NCI-H748 (cell line): ENCODE results near the gene SH3RF1.

Experiments used
- DNase-seq: peaks from one replicate; lab custom pipeline; 2025; ENCODE audit not compliant: unreplicated experiment; lab: John Stamatoyannopoulos, UW

The SH3RF1 gene

DNA sequence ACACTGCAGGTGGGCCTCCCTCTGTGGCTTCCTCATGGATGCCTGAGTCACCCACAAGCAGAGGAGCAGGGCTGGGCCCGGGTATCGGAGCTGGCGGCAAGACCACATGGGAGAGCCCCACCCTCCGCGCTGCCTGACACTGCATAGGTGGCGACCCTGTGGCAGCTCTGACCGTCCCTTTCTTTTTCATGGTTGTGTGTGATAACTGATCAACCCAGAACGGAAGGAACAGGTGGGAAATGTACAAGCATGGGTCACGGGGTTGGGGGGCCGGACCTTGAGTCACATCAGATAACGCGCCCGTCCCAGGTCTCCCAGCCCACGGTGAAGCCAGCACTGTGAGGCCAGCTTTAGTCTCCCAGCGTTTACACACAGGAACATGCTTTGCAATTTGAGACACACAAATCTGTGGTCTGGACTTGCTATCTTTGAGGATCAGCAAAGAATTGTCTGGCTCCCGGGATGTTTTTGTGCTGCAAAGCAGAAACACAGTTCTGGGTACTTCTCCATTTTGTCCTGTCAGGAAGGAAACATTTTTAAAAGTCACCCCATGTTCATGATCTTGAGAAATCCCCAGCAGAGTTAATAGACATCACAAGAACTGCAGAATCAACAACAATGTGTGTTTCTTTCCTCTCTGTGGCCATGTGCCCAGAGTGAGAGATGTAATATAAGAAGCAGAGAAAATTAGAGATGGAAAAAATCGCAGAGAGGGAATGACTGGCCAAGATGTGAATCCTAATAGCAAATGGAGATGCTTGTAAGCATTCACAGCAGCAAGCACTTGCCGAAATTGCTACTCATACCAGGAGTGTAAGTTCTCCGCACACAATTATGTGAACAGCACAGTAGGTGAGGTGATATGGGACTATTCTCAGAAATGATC lies 190.6 kb downstream of the SH3RF1 start:
- no peak for DNase-seq

DNA sequence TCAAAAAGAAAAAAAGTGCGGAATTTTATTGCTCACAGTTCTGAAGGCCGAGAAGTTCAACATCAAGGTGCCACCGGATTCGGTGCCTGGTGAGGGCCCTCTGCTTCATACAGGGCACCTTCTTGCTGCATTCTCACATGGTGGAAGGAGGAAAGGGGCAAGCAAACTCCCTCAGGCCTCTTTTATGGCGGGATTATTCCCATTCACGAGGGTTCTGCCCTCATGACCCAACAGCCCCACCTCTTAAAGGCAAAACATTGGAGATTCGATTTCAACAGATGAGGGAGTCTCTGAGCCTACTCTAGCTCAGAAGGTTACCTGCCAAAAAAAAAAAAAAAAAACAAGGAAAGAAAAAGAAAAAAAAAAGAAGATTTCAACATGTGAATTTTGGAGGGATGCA lies 196.6 kb downstream of the SH3RF1 start:
- DNase-seq: no peak

DNA sequence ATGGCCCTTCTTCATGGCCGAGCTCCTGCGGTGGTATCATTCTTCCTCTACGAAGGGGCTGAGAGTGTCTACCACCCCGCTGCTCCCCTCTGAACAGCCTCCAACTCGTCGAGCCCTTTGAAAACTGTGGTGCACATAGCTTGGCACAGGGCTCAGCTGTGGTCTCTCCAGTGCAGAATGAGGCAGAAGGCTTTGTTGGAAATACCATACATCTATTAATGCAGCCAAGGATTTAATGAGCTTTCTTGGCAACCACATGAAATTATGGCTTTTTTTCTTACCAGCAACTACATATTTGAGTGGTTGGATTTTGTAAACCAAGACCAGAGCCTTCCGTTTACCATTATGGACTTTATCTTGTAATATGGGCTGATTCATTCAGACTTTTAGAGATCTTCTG lies 199.0 kb downstream of the SH3RF1 start:
- no peak for DNase-seq

DNA sequence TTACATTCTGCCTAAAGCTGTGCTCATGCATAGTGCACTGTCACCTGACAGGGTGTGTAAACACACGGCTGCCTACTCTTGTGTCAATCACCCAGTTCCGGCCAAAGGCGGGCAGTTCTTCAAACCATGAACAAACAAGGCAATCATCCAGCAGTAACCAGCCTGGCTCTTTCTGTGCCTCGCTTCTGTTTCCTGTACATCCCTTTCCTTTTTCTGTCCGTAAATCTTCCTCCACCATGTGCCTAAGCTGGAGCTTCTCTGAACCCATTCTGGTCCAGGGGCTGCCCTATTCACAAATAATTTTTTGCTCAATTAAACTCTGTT lies 199.9 kb downstream of the SH3RF1 start:
- peak; percentile 89 for DNase-seq

DNA sequence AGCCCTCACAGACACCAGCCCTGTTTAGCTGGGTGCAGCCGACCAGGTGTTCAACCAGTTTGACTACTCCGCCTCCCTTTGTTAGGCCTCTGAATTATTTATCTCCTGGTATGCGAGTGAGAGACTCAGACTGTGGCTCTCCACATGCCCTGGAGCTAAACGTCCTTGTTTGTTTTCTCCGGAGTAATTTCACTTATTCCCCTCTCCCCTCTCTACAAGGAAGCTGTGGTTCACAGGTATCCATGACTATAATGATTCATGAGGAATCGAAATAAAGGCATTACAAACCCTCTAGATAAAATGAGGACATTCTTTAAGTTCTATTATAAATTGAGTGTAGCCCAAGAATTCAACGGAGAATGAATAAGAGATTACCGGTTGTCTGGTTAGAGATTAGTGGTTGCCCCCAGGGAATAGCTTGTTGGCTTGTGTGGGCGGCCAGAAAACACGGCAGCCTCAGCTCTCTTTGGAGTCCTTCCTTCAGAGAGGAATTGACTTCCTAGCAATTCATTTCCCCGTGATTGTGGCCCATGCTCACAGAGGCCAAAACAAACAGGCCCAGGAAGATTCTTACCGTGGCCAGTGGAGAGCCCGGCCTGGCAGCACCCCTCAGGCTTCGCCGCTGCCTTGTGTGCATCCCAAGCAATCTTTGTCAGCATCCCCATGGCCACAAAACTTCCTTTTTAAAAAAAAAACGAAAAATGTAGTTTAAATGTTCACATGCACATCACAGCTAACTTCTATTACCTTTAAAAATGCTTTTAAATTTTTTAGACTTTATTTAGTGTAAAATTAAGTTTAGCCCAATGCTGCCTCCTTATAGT lies 200.5 kb downstream of the SH3RF1 start:
- DNase-seq: peak; percentile 93

DNA sequence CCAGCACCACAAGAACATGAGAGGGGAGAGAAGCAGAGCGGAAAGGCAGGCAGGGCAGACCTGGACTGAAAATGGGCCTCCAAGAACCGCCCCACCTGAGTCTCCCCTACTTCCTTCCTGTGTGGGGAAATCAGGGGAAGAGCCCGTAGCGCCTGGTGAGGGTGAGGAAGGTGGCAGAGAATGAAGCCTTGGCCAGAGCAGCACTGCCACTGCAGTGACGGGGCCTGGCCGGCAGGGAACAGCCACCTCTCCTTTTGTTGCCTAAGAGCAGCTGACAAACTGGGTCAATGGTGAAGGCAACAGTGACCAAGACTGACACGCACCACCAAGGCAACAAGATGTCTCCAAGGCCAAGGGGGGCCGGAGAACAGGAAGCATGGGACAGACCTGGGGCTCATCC lies 202.3 kb downstream of the SH3RF1 start:
- DNase-seq: no peak

DNA sequence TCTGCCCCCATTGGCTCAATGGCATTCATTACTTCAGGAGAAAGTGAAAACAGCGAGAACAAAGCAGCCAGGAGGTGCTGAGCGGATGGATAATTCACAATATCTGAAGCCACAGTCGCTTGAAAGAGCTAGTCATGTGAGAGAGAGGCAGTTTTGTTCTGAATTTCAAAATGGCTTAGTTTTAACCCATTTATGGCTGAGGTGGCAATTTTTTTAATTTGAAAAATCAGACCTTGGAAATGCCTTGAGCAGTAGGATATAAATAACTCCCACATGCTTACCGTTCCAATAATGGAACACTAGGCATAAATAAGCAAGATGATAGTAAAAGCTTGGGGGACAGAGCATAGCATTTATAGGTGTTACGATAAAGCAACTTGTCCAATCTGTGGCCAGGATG lies 203.8 kb downstream of the SH3RF1 start:
- DNase-seq: no peak

DNA sequence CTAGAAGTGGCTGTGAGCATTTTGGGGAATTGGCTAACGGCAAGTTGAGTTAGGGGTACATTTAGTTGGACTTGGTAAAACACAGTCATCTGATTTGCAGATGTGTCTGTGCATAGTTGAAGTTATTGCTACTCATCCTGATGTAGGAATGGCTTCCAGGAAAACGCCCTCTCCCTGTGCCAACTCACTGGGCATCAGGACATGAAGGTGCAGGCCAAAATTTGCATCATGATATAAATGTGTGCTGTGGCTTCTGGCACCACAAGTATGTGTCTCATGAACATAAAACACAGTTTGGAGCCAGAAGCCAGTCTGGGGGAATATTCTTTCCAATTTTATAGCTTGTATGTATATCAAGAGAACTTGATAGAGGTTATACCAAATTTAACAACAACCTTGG lies 206.5 kb downstream of the SH3RF1 start:
- no peak for DNase-seq

DNA sequence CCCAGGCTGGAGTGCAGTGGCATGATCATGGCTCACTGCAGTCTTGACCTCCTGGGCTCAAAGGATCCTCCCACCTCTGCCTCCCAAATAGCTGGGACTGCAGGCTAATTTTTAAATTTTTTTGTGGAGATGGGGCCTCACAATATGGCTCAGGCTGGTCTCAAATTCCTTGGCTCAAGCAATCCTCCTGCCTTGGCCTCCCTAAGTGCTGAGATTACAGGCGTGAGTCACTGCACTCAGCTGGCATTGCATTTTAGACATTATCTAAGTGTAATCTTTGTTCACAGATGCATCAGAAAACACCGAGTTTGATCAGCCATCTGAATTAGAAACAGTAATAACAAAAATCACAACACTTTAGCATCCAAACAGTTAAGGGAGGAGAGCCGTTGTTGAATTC lies 207.3 kb downstream of the SH3RF1 start:
- no peak for DNase-seq

DNA sequence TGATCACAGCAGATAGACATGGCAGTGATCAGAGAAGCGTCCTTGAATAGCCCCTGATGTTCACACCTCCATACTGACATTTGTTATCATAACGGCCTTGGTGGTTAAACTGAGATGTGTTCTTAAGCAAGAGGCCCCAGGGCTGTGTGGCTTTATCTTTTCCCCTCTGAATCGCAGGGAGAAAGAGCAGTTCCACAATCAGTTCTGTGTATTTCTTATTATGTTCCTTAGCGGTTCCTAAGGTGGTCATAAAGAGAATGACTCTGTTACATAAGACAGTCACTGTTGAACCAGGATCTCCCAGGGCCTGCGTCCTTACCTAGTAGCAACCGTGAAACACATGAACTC lies 207.9 kb downstream of the SH3RF1 start:
- no peak for DNase-seq

DNA sequence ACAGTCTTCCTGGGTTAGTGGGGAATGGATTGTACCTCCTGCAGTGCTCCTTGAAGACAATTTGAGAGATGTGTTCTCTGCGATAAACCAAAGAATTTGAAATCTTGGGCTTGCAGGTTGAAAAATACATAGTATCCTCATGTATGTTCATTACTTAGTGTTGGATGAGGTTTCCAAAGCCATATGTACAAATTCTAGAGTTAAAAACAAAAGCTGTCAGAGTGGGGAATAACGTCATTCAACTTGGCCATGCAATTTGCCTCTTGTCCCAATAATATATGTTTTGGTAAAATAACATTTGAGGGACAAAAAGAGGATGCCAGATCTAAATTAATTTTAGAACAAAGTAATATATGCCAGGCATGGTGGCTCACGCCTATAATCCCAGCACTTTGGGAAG lies 209.4 kb downstream of the SH3RF1 start:
- DNase-seq: no peak

DNA sequence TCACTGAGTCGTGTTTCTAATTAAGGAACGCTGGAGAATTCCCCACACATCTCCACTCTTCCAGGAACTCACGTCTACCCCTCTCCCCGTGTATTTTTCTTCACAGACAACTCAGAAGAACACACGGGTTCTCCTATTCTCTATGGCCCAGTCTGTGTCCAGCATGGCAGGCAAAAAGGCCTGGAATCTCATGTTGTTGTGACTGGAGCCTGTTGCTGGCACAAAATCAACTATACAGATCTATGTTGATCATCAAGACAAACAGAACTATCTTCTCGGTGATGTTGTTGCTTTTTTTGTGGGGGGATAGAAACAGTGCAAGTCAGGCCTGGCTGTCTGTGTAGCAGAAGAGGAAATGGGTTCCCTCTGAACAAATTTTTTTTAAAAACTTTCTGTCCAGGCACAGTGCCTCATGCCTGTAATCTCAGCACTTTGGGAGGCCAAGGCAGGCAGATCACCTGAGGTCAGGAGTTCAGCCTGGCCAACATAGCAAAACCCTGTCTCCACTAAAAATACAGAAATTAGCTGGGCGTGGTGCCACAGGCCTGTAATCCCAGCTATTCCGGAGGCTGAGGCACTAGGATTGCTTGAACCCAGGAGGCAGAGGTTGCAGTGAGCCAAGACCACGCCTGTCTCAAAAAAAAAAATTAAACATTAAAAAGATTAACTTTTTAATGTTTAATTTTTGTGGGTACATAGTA lies 210.2 kb downstream of the SH3RF1 start:
- no peak for DNase-seq

DNA sequence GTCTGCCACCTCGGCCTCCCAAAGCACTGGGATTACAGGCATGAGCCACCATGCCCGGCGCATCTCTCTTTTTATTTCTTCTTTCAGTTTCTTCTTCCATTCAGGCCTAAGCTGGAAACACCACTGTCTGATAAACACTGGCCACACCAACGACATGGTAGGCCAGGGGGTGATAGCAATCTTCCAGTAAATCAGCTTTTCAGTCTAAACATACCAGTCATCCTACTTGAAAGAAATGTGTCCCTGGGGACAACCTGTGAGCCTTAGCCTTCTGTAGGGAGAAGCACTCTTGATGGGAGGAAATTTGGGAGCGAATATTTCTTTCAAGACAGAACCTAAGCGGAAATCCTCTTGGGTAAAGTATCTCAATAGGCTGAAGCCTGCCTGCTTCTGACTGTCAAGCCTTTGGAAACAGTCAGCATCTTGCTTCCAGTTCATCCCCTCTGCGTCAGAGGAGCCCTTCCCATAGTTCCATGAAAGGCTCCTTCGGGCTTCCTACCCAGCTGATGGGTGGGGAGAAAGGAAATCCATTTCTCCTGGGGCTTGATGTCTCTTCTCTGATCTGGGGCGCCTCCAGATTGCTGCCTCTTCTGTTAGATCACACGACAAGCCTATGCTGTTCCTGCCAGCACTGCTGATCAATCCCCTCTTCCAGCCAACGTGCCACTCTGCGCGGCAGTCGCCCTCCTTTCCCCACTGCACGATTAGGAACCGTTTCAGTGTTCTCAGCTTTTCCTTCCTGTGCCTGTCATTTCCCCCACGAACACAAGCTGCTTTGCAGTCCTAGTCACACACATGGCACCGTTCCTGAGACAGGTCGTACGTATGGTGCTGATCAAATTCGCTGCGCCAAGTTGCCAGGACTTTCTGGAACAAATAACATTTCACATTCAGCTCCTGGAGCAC lies 211.2 kb downstream of the SH3RF1 start:
- DNase-seq: no peak

DNA sequence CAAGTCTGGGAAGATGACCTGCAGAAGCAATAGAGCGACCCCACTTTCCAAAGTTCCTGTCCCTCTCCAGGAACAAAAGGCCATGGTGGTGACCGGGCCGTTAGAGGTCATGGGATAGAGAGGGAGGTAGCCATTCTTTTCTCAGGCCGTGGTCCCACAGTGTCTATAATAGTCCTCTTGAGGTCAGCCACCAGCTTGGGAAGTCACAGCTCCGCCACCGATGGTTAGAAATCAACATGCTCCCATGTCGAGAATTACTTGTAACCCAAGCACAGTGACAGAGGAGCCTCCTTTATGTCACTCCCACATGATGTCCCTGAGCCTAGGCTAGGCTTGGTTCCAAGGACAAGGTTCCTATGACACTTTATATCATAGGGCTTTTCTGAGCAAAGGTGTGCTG lies 212.4 kb downstream of the SH3RF1 start:
- no peak for DNase-seq

DNA sequence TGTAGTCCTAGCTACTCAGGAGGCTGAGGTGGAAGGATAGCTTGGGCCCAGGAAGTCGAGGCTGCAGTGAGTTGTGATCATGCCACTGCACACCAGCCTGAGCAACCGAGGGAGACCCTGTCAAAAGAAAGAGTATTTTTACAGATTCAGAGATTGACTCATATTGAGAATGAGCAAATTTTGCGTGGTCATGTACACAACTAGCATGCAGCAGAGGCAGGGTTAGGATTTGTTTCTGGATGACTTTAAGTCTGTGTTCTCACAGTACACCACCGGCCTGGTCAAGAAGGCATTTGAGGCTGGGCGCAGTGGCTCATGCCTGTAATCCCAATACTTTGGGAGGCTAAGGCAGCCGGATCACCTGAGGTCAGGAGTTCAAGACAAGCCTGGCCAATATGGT lies 215.9 kb downstream of the SH3RF1 start:
- no peak for DNase-seq

DNA sequence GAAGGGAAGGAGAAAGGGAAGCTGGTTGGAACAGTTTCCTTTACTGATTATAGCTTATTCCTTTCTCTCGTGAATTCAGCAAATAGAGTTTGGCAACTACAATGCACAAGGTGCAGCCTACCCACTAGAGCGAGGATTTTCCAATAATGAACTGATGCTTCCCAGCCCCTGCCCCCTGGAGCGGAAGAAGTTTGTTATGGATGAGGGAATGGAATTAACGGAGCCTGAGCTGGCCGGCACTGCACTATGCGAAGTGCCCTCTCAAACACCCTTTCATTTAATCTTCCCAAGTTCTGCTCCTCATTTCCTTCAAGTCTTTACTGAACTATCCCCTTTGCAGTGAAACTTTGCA lies 218.2 kb downstream of the SH3RF1 start:
- DNase-seq: no peak

DNA sequence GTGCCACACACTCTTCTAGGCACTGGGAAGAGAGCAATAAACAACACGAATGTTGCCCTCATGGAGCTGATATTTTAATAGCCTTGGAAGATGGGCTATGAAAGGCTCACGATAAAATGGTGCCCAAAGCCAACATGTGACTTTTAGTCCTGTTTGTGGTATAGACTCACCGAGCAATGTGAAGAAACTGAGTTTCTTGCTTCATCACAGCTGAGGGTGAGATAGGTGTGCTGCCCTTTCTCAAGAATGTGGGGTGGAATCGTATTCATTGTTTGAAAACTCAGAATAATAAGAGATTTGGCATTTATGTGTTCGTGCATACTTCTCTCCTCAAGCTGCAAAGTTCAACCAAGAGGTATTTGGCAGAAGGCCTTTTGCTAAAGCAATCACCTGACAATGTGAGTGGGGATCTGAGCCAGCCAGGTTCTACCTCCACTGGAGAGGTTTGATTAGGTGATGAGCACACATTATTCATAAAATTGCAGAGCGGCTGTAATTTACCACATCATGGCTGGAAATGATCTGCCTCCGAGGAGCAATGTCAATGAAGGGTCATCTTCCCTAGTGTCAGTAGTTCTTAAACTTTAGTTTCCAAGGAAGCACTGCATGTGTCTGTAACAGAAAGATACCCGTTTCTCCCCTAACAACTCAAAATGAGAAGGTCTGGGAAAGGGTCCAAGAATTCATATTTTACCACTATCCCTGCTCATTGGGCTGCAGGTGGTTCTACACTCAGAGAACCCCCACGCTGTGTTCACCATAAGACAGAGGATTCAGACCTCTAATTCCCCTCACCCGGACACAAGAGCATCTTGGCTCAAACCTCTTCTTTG lies 218.8 kb downstream of the SH3RF1 start:
- no peak for DNase-seq

DNA sequence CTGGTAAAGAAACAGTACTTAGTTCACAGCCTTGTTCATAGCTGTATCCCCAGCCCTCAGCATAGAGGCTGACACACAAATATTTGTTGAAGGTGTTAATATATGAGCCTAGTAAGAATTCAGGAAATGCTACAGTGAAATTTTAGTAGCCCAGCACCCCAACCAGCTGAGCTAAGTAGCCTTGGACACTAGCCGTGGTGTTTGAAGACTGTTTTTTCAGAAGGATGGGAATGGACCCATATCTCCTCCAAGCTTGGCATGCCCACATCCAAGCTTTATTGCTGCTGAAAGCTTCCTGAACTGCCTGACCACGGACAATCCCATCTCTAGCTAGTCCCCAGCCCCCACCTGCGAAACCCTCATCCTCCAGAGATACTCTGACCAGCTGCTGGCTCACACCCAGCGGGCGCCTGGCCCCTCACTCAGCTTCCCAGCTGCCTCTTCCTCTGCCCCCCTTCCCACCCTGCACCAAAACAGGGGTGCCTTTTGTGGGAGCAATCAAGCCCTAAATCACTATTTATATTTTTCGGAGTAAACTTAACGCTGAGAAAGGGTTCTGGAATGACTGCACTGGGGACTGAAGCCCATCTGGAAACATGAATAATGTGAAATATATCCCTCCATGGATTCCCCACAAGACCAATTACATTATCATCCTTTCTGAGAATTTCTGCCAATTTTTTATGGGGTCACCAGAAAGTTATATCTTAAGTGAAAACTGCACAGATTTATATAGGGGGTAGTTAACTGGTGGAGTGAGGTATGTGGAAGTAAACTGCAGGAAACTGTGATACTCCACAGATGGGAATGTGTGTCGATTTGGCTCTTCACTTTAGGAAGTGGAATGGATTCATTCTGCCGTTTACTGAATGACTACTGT lies 219.6 kb downstream of the SH3RF1 start:
- DNase-seq: no peak

DNA sequence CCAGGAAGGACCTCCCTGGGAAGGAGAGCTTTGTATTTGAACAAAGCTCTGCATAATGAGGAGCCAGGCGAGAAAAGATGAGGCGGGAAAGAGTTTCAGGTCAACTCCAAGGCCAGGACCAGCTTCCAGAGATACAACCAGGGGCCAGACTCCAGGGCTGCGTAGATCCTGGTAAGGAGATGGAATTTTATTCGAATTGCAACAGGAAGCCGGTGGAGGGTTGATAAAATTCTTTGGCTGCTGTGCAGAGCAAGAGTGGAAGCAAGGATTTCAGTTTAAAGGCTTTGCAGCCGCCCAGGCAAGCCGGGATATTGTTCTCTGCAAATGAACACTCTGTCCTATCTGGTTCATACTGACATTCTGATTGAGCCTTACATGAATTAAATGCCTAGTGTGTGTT lies 220.5 kb downstream of the SH3RF1 start:
- no peak for DNase-seq
